Raji (cell line): Measurements from ENCODE around the gene ZFP91.

Source experiments
- POLR2A ChIP-seq: IDR thresholded peaks from 2 replicates; pipeline ENCODE4 v1.6.1; 2011; ENCODE audit warnings: low read depth, low read length, control low read depth; ENCODE audit not compliant: insufficient read depth

ZFP91 gene

DNA sequence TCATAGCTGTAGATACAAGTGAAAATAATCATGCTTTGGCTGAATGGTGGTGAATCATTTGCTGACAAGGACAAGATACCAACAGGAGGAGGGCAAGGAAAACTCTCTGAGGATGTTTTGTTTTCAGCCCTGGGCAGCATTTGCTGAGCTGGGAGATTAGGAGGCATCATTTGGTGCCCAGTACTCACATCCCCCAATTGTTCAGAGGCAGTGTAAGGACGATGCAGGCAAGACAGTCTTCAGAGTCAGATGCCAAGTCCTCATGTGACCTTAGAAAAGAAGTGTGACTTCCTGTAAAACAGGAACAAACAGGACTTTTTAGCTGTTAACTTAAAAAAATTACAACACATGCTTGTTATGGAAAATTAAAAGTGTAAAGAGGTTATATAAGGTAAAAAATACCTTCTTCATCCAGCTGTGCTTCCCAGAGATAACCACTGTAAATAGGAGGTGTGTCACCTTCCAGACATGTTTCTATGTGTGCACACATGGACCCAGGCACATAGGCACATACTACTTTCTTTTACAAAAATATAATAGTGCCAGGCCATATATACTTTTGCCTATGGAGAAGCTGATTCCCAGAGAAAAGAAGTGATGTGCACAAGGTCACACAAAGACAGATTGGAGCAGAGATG is 61.6 kb downstream of the ZFP91 start:
- no peak for TF ChIP-seq POLR2A

GRCh38 chr11:58641341-58641740 is 62.5 kb downstream of the ZFP91 start:
- TF ChIP-seq POLR2A, result no peak

DNA sequence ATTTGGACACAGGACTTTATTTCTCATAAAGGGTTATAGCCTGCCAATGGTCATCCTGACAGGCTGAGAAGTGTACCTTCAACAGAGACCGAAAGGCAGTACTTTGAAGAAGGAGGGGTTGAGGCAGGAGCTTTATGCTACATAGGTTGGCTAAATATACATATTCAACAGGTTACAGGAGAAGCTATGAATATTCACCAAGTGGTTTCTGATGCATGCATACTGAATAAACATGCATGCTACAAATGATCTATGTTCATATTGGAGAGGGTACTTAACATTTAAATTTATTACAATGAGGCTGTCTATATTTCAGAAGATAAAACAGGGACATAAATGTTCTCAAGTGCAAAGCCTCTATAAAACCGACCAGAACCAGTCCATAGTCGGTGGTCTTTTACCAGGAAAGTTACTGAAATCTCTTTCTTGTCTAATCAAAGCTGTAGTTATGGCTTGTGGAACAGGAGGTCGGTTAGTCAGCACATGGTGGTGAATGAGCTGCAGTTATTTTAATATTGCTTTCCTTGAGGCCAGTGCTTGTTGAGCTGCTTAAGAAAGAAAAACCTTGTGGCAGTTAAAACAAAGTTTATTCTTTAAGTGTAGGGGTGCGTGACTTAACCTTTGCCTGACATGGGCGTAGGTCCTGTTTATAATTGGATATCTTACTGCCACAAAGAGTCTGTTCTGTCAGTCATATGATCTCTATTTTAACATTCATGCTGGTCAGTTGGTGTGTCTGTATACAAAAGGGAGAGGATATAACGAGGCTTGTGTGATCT is 63.1 kb downstream of the ZFP91 start:
- TF ChIP-seq POLR2A, result no peak

- no peak for TF ChIP-seq POLR2A
Measured at GRCh38 chr11:58645854-58646253, 67.0 kb downstream of the ZFP91 start.

DNA sequence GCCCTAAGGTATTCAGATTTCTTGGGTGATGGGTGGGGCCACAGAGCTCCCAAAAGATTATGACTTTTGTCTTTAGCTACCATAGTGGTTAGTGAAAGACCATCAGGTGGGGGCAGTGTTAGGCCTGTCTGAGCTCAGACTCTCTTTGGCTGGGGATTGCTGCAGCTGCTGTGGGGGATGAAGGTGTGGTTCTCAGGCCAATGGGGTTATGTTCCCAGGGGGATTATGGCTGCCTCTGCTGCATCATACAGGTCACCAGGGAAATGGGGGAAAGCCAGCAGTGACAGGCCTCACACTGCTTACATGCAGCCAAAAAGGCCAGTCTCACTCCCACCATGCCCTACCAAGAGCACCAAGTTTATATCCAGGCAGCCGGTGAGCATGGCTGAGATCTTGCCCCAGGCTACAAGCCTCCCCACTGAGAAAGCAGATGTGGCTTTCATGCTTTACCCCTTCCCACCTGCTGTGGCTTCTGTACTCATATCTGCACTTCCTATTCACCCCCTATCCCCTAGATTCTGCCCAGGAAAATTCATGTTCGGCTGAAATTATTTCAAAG is 68.4 kb downstream of the ZFP91 start:
- 0 out of 2 replicates have a peak, but pooled peaks have one; percentile 47 for TF ChIP-seq POLR2A

GRCh38 chr11:58647866-58648265 is 69.0 kb downstream of the ZFP91 start:
- TF ChIP-seq POLR2A, result no peak

GRCh38 chr11:58649623-58650022 is 70.8 kb downstream of the ZFP91 start:
- TF ChIP-seq POLR2A, result no peak

DNA sequence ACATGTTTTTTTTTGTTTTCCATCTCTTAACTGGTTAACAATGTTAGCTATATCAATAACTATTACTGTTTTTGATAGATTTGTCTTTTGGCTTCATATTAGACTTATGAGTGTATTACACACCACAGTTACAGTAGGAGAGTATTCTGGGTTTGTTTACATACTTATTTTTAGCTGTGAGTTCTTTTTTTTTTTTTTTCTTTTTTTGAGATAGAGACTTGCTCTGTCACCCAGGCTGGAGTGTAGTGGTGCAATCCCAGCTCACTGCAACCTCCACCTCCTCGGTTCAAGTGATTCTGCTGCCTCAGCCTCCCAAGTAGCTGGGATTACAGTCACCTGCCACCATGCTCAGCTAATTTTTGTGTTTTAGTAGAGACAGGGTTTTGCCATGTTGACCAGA is 71.6 kb downstream of the ZFP91 start:
- TF ChIP-seq POLR2A, result no peak

- TF ChIP-seq POLR2A, result no peak
Measured at GRCh38 chr11:58652726-58653280, 73.9 kb downstream of the ZFP91 start.

GRCh38 chr11:58654079-58654907 is 75.4 kb downstream of the ZFP91 start:
- no peak for TF ChIP-seq POLR2A

- no peak for TF ChIP-seq POLR2A
Measured at GRCh38 chr11:58654908-58655296, 76.0 kb downstream of the ZFP91 start.

DNA sequence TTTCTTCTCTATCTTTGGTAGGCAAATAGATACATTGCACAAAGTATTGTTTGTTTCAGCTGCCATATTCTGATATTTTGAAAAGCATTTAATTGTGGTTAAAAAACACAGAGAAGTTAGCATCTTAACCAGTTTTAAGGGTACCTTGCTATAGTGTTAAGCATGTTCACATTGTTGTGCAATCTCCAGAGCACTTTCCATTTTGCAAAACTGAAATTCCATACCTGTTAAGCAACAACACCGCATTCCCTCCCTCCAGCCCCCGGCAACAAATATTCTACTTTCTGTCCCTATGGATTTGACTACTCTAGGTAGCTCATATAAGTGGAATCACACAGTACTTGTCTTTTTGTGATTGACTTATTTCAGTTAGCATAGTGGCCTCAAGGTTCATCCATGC is 77.5 kb downstream of the ZFP91 start:
- TF ChIP-seq POLR2A, result no peak

GRCh38 chr11:58658623-58659022 is 79.8 kb downstream of the ZFP91 start:
- TF ChIP-seq POLR2A, result no peak

DNA sequence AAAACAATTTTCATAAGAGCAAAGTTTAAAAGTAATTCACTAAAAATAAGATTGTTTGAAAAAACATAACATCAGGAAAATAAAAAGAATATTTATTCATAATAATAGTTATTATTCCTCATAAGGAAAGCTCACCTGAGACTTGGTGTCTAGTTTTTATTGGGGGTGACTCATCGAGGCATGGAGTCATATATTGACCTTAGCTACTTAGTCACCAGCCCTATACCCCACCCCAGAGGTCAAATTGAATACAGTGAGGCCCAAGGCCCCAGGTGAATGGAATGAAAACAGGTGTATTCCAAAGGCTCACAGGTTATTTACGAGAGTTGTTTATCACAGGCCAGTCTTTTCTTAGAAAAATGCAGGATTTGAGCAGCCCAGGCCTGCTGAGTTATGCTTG is 80.5 kb downstream of the ZFP91 start:
- no peak for TF ChIP-seq POLR2A

DNA sequence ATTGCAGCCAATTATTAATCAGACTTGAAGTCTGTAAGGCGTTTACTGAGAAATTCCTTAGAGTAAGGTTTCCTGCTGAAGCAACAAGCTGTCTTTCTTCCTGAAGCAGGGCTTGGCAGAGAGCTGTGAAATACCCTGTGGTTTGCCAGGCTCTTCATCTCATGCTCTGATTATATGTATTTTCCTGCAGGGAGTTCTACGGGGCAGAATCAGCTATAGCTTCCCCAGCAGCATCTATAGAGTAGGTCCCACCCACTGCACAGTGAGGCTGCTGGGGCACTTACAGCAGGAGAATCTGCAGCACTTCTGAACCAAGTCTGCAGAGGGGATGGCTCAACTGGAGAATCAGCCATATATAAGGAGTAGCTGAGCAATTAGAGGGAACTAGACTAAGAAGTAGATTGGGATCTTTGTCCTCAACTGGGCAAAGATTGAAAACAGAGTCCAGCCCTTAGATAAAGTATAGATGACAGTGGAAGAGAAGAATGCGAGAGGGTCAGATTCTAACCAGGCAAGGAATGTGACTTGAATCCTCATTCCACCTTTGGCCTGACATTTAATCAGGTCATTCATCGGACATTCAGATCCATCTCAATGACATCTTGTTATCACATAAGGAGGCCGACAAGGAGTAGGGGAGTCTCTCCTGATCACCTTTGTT is 81.2 kb downstream of the ZFP91 start:
- TF ChIP-seq POLR2A, result no peak
